H1 (cell line): ENCODE data around the gene MXD1. TPM values are rescaled to one million over a fixed set of nuclear protein-coding genes. Genes with fewer than 3 reads are reported as not detected.

Experiments
- CTCF ChIA-PET: fragments of 300-600 bp; sonication (Branson Sonifier 250); formaldehyde crosslinking; loops from one replicate; lab custom pipeline; 2021; ENCODE audit not compliant: partially characterized antibody; lab: Charles Lee
- POLR2A ChIA-PET: fragments of 300-600 bp; sonication (Branson Sonifier 250); formaldehyde crosslinking; loops from one replicate; lab custom pipeline; 2021; ENCODE audit warnings: inconsistent platforms; ENCODE audit not compliant: partially characterized antibody; lab: Charles Lee
- DNase-seq, 2 experiments: peaks; one replicate each; pipeline versions ENCODE4 v3.0.0 to v3.0.0-alpha.2; 2010 to 2022; ENCODE audit warnings: low spot score in 2 of 2, low read depth in 1 of 2, mixed read lengths in 1 of 2
- FAIRE-seq: peaks from 2 replicates; lab custom pipeline; 2011; peaks lifted over from hg19 to GRCh38; lab: Jason Lieb, UNC
- H2AFZ ChIP-seq: 2 replicates; pipeline ENCODE4 v1.8.1; 2012; ENCODE audit warnings: low read length, inconsistent platforms
- H2AK5ac ChIP-seq: 2 replicates; pipeline ENCODE4 v1.6.1; 2013; ENCODE audit warnings: low read depth, low read length
- H2BK120ac ChIP-seq: replicated peaks from 2 replicates; pipeline ENCODE3; 2013; ENCODE audit warnings: low read depth, low read length, inconsistent platforms
- H2BK12ac ChIP-seq: 2 replicates; pipeline ENCODE4 v1.6.1; 2013; ENCODE audit warnings: low read depth, low read length
- H2BK15ac ChIP-seq: 2 replicates; pipeline ENCODE4 v1.6.1; 2013; ENCODE audit warnings: low read length
- H2BK20ac ChIP-seq: 2 replicates; pipeline ENCODE4 v1.6.1; 2013; ENCODE audit warnings: low read length
- H2BK5ac ChIP-seq: 2 replicates; pipeline ENCODE4 v1.6.1; 2013; ENCODE audit warnings: low read depth, low read length
- H3K14ac ChIP-seq: 2 replicates; pipeline ENCODE4 v1.6.1; 2013; ENCODE audit warnings: inconsistent platforms; ENCODE audit not compliant: insufficient read length
- H3K18ac ChIP-seq: 2 replicates; pipeline ENCODE4 v1.6.1; 2013; ENCODE audit warnings: low read length; ENCODE audit errors: extremely low read depth
- H3K23ac ChIP-seq: 2 replicates; pipeline ENCODE4 v1.6.1; 2013; ENCODE audit warnings: inconsistent platforms; ENCODE audit not compliant: insufficient read length
- H3K23me2 ChIP-seq: 2 replicates; pipeline ENCODE4 v1.6.1; 2013; ENCODE audit warnings: low read depth, low read length
- H3K27ac ChIP-seq: 2 replicates; pipeline ENCODE4 v1.6.1; 2011; ENCODE audit warnings: low read depth, low read length, inconsistent platforms
- H3K27me3 ChIP-seq, 4 experiments: replicated peaks in 1 of 4; 1 replicate in 1 of 4; 2 replicates in 3 of 4; pipeline versions ENCODE4 v1.6.1 to v1.8.1; 2011 to 2013; ENCODE audit warnings: low read length in 3 of 4, mild to moderate bottlenecking in 3 of 4, inconsistent platforms in 2 of 4, mixed read lengths in 2 of 4, moderate library complexity in 1 of 4; ENCODE audit not compliant: control insufficient read depth in 3 of 4, insufficient read depth in 3 of 4; ENCODE audit errors: extremely low read depth in 1 of 4
- H3K36me3 ChIP-seq, 4 experiments: 2 replicates each; pipeline versions ENCODE4 v1.6.1 to v1.8.1; 2011 to 2013; ENCODE audit warnings: mild to moderate bottlenecking in 4 of 4, low read length in 3 of 4, moderate library complexity in 2 of 4, control low read depth in 1 of 4, inconsistent platforms in 1 of 4; ENCODE audit not compliant: insufficient read depth in 4 of 4, control insufficient read depth in 2 of 4
- H3K4ac ChIP-seq: replicated peaks from 2 replicates; pipeline ENCODE3; 2013; ENCODE audit warnings: low read length, low read depth, mixed read lengths, inconsistent platforms; ENCODE audit not compliant: insufficient read length
- H3K4me1 ChIP-seq, 4 experiments: replicated peaks in 1 of 4; 1 replicate in 1 of 4; 2 replicates in 3 of 4; pipeline versions ENCODE4 v1.6.1 to v1.8.1; 2011 to 2013; ENCODE audit warnings: low read length in 3 of 4, inconsistent platforms in 2 of 4, mixed read lengths in 1 of 4; ENCODE audit not compliant: insufficient read depth in 4 of 4, control insufficient read depth in 3 of 4
- H3K4me2 ChIP-seq, 2 experiments: 2 replicates each; pipeline versions ENCODE4 v1.6.1 to v1.8.1; 2011 to 2013; ENCODE audit warnings: low read depth in 2 of 2, low read length in 2 of 2, control low read depth in 1 of 2, inconsistent platforms in 1 of 2, mild to moderate bottlenecking in 1 of 2; ENCODE audit not compliant: insufficient read depth in 1 of 2
- H3K4me3 ChIP-seq, 4 experiments: fragments of 200-600, 300-600 bp in 1 of 4; sonication (generic), shearing (Covaris generic), sonication (Bioruptor Twin) in 1 of 4; 2 replicates each; pipeline versions ENCODE4 v1.5.1 to v1.8.1; 2011 to 2016; ENCODE audit warnings: low read length in 4 of 4, low read depth in 3 of 4, control low read depth in 2 of 4, inconsistent platforms in 2 of 4, mild to moderate bottlenecking in 2 of 4, mixed read lengths in 1 of 4, moderate library complexity in 1 of 4; ENCODE audit not compliant: insufficient read depth in 2 of 4; ENCODE audit errors: extremely low read depth in 1 of 4
- H3K56ac ChIP-seq: replicated peaks from 2 replicates; pipeline ENCODE3; 2013; ENCODE audit warnings: low read depth, mild to moderate bottlenecking, mixed read lengths, low read length, inconsistent platforms; ENCODE audit not compliant: insufficient read length
- H3K79me1 ChIP-seq: 2 replicates; pipeline ENCODE4 v1.6.1; 2013; ENCODE audit warnings: low read depth, low read length, control low read depth
- H3K79me2 ChIP-seq, 2 experiments: 2 replicates each; pipeline versions ENCODE4 v1.6.1 to v1.8.1; 2012 to 2013; ENCODE audit warnings: low read length in 2 of 2, mild to moderate bottlenecking in 2 of 2, inconsistent platforms in 1 of 2; ENCODE audit not compliant: insufficient read depth in 2 of 2, control insufficient read depth in 1 of 2
- H3K9ac ChIP-seq, 4 experiments: replicated peaks in 1 of 4; 1 replicate in 1 of 4; 2 replicates in 3 of 4; pipeline versions ENCODE4 v1.6.1 to v1.8.1; 2011 to 2013; ENCODE audit warnings: low read depth in 3 of 4, low read length in 3 of 4, control low read depth in 2 of 4, mild to moderate bottlenecking in 2 of 4, moderate library complexity in 2 of 4, inconsistent platforms in 1 of 4; ENCODE audit errors: extremely low read depth in 1 of 4
- H3K9me3 ChIP-seq, 2 experiments: 2 replicates each; pipeline versions ENCODE4 v1.6.1 to v1.8.1; 2012 to 2013; ENCODE audit warnings: mild to moderate bottlenecking in 2 of 2, moderate library complexity in 2 of 2, control low read depth in 1 of 2, inconsistent platforms in 1 of 2, low read depth in 1 of 2, low read length in 1 of 2, mixed read lengths in 1 of 2; ENCODE audit not compliant: insufficient read depth in 2 of 2
- H4K20me1 ChIP-seq, 2 experiments: replicated peaks in 1 of 2; 2 replicates each; pipeline versions ENCODE3 to v1.8.1; 2011 to 2013; ENCODE audit warnings: inconsistent platforms in 2 of 2, low read length in 2 of 2, mild to moderate bottlenecking in 1 of 2; ENCODE audit not compliant: insufficient read depth in 2 of 2, control insufficient read depth in 1 of 2
- H4K5ac ChIP-seq: 2 replicates; pipeline ENCODE4 v1.6.1; 2013; ENCODE audit warnings: low read length, low read depth, mixed read lengths, inconsistent platforms; ENCODE audit not compliant: insufficient read length
- H4K8ac ChIP-seq: 2 replicates; pipeline ENCODE4 v1.8.0; 2013; ENCODE audit warnings: mild to moderate bottlenecking, moderate library complexity, low read length, inconsistent platforms; ENCODE audit not compliant: insufficient read depth; ENCODE audit errors: extremely low read depth
- H4K91ac ChIP-seq: replicated peaks from 2 replicates; pipeline ENCODE3; 2013; ENCODE audit warnings: low read length, mixed read lengths, inconsistent platforms; ENCODE audit not compliant: insufficient read length
- RAD21 ChIP-seq, 2 experiments: IDR thresholded peaks in 1 of 2; conservative IDR thresholded peaks in 1 of 2; 2 replicates each; pipeline ENCODE4 v1.6.1; 2011; ENCODE audit warnings: low read depth in 2 of 2, low read length in 2 of 2, improper control_type of control experiment in 1 of 2, inconsistent platforms in 1 of 2, mild to moderate bottlenecking in 1 of 2, moderate library complexity in 1 of 2
- RXRA ChIP-seq: IDR thresholded peaks from 2 replicates; pipeline ENCODE4 v1.6.1; 2011; ENCODE audit warnings: low read depth, mild to moderate bottlenecking, low read length, moderate library complexity; ENCODE audit not compliant: insufficient read depth
- YY1 ChIP-seq: IDR thresholded peaks from 2 replicates; pipeline ENCODE4 v1.6.1; 2011; ENCODE audit warnings: low read depth, mild to moderate bottlenecking, low read length
- WGBS, 2 experiments: shearing (Covaris generic) in 1 of 2; methylation state at CpG; one replicate each; pipeline versions ENCODE4 v1.1.6 to v1.1.7; 2013 to 2015; ENCODE audit warnings: low lambda C conversion rate in 2 of 2, mixed read lengths in 2 of 2, inconsistent platforms in 1 of 2, low coverage in 1 of 2, missing lambda C conversion rate in 1 of 2; ENCODE audit not compliant: insufficient replicate concordance in 2 of 2, insufficient coverage in 1 of 2, insufficient read length in 1 of 2; ENCODE audit errors: extremely low coverage in 1 of 2, missing lambda C conversion rate in 1 of 2; 5-methylcytosine and 5-hydroxymethylcytosine counted together
- polyA plus RNA-seq, 7 experiments: library from polyadenylated mRNA; depleted of rRNA in 3 of 7; stranded (reverse) in 5 of 7; unstranded in 2 of 7; fragments of >200 nt in 5 of 7; fragments of 200-250 nt in 2 of 7; gene quantifications; 1 replicate in 5 of 7; 2 replicates in 1 of 7; 4 replicates in 1 of 7; pipeline versions ENCODE4 v1.2.1 to v1.2.3, GENCODE V29; 2011 to 2013; ENCODE audit warnings: missing spikeins in 2 of 7, mixed read lengths in 2 of 7
- total RNA-seq: library from RNA; stranded (reverse); fragmentation: NEBNext Ultra II Directional; extraction: Animal tissue kit (Norgen Biotek cat#: 25700); gene quantifications from 2 replicates; pipeline ENCODE4 v1.2.1, GENCODE V29; 2021
- TF ChIP-seq, protein P1 (sequence below): IDR thresholded peaks from 2 replicates; pipeline ENCODE4 v1.6.1; 2011; ENCODE audit warnings: low read length, improper control_type of control experiment
- TF ChIP-seq, protein P2 (sequence below), 3 experiments: IDR thresholded peaks; 1 replicate in 2 of 3; 2 replicates in 1 of 3; pipeline versions ENCODE4 v1.5.1 to v1.6.1; 2011; ENCODE audit warnings: low read length in 3 of 3, mild to moderate bottlenecking in 3 of 3, inconsistent platforms in 2 of 3, low read depth in 1 of 3, moderate library complexity in 1 of 3; ENCODE audit not compliant: insufficient read depth in 1 of 3; ENCODE audit errors: control extremely low read depth in 1 of 3

The MXD1 gene
- total and polyA plus RNA-seq, 2 of the 8 experiments (the other 6 are each of a cell fraction or from before 2014, with no cell fraction given), result 1.6 to 2.6 TPM

DNA sequence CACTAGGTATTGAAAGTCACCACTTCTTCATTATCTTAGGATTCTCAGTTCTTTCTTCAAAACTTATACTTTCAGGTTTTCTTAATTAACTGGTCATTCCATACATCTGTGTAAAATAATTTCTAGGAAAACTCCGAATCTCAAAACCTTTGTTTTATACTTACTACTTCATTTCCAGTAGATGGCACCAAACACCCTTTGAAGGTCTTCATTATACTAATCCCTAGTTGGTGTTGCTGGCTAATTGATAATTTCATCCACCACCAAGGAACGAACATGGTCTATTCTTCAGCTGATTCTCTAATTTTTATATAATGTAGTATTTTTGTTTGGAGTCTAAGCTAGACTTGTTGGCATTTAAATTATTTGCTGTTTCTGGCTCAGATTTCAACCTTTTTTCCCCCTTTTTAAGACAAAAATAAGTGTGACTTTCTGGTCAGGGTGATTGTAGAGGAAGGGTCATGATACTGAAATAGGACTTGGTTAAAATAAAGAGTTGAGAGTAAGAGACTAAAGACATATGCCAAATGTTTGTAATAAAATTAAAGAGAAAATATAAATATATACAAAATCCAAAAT lies 2.8 kb upstream of the MXD1 start:
- Histone ChIP-seq H3K9me3 (no peaks in the 10 kb centered on the region), H3K4me2 (no peak overlapping the region), H4K8ac (no peak overlapping the region), H3K23ac (no peak overlapping the region), H4K20me1 (no peaks in the 10 kb centered on the region), H3K27ac (no peak overlapping the region), H3K27me3 (no peaks in the 10 kb centered on the region), H2BK12ac (no peak overlapping the region), H2AK5ac (no peak overlapping the region), H3K4ac (no peak overlapping the region), H2BK15ac (no peak overlapping the region), H3K18ac (no peak overlapping the region), H2BK120ac (no peak overlapping the region), H4K91ac (no peak overlapping the region), H3K36me3 (peaks cover 0 to 13% (median 3%) of the 10 kb centered on the region in 4 experiments; a peak in 4 of 8 replicates), H2BK5ac (no peak overlapping the region), H3K79me2 (no peaks in the 10 kb centered on the region), H3K56ac (no peak overlapping the region)
- TF ChIP-seq YY1 (no peak), RXRA (no peak), RAD21 (IDR thresholded peaks at IDR 0.05 in 1 of 2, conservative IDR thresholded peaks at IDR 0.05 in 1 of 2; ENCODE audit: low read depth in 2 of 2, low read length in 2 of 2) (peak; percentile 81 to 83)
- TF ChIP-seq, protein P1, sequence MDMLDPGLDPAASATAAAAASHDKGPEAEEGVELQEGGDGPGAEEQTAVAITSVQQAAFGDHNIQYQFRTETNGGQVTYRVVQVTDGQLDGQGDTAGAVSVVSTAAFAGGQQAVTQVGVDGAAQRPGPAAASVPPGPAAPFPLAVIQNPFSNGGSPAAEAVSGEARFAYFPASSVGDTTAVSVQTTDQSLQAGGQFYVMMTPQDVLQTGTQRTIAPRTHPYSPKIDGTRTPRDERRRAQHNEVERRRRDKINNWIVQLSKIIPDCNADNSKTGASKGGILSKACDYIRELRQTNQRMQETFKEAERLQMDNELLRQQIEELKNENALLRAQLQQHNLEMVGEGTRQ, result no peak
- TF ChIP-seq, protein P2, sequence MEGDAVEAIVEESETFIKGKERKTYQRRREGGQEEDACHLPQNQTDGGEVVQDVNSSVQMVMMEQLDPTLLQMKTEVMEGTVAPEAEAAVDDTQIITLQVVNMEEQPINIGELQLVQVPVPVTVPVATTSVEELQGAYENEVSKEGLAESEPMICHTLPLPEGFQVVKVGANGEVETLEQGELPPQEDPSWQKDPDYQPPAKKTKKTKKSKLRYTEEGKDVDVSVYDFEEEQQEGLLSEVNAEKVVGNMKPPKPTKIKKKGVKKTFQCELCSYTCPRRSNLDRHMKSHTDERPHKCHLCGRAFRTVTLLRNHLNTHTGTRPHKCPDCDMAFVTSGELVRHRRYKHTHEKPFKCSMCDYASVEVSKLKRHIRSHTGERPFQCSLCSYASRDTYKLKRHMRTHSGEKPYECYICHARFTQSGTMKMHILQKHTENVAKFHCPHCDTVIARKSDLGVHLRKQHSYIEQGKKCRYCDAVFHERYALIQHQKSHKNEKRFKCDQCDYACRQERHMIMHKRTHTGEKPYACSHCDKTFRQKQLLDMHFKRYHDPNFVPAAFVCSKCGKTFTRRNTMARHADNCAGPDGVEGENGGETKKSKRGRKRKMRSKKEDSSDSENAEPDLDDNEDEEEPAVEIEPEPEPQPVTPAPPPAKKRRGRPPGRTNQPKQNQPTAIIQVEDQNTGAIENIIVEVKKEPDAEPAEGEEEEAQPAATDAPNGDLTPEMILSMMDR (IDR thresholded peaks at IDR 0.05; ENCODE audit: control extremely low read depth in 1 of 3, insufficient read depth in 1 of 3, low read depth in 1 of 3, low read length in 3 of 3), result peak in 2 of 3 experiments; percentile 40 to 43; a peak in 2 of 4 replicates
- TF ChIP-seq, all 59 proteins: peak for 2
- Histone ChIP-seq H4K5ac (no peak overlapping the region), H3K9ac (no peak overlapping the region), H3K23me2 (peaks cover 4% of the 10 kb centered on the region; the same call in 1 of the 2 replicates), H2AFZ (no peak overlapping the region), H3K4me1 (no peaks in the 10 kb centered on the region), H3K14ac (no peak overlapping the region), H3K4me3 (no peak overlapping the region), H3K79me1 (no peaks in the 10 kb centered on the region), H2BK20ac (no peak overlapping the region)
- ChIA-PET CTCF (interaction anchor here (0.6 to 4.5 kb wide), 34 partner anchors 9 to 370 kb away, joined by 3 to 42 read pairs (median 4); partner anchors contain the start of genes PCBP1 and SNRNP27), POLR2A (interaction anchor here (1.3 to 11.6 kb wide), 5 partner anchors 13 to 233 kb away, joined by 3 to 180 read pairs (median 28); partner anchors contain the start of genes PCBP1 and SNRNP27)
- 72% methylated on average over 2 of the region's 2 CpGs; no CpG with 5 or more reads in 1 of the 2 experiments for WGBS, 2 experiments
- FAIRE-seq (no peak), DNase-seq (no peak)
